Trophoblast cell (in vitro differentiated cells and primary cell): ENCODE data around the gene BDH1.

Experiments used
- DNase-seq, 2 donors: peaks; one replicate each; pipeline ENCODE4 v3.0.0-alpha.2; 2016
- H2AFZ ChIP-seq: 2 replicates; pipeline ENCODE4 v1.6.1; 2013; ENCODE audit warnings: low read length, moderate library complexity, mild to moderate bottlenecking; ENCODE audit not compliant: insufficient read depth, poor library complexity
- H2AK5ac ChIP-seq: 2 replicates; pipeline ENCODE4 v1.6.1; 2013; ENCODE audit warnings: mild to moderate bottlenecking, low read length
- H2BK120ac ChIP-seq: 2 replicates; pipeline ENCODE4 v1.6.1; 2013; ENCODE audit warnings: low read length, mild to moderate bottlenecking, moderate library complexity; ENCODE audit not compliant: insufficient read depth, poor library complexity
- H2BK12ac ChIP-seq: 2 replicates; pipeline ENCODE4 v1.6.1; 2013; ENCODE audit warnings: mild to moderate bottlenecking, low read length, moderate library complexity
- H2BK5ac ChIP-seq: 2 replicates; pipeline ENCODE4 v1.6.1; 2013; ENCODE audit warnings: low read length, low read depth, moderate library complexity, mild to moderate bottlenecking; ENCODE audit not compliant: poor library complexity
- H3K14ac ChIP-seq: 2 replicates; pipeline ENCODE4 v1.6.1; 2013; ENCODE audit warnings: mild to moderate bottlenecking, low read length
- H3K18ac ChIP-seq: 2 replicates; pipeline ENCODE4 v1.6.1; 2013; ENCODE audit warnings: mild to moderate bottlenecking, low read length
- H3K23ac ChIP-seq: 2 replicates; pipeline ENCODE4 v1.6.1; 2013; ENCODE audit warnings: low read length
- H3K27ac ChIP-seq: 2 replicates; pipeline ENCODE4 v1.5.1; 2013; ENCODE audit warnings: low read depth, mild to moderate bottlenecking, inconsistent platforms, low read length, moderate library complexity
- H3K27me3 ChIP-seq: 2 replicates; pipeline ENCODE4 v1.6.1; 2013; ENCODE audit warnings: inconsistent platforms, mild to moderate bottlenecking, low read length, moderate library complexity; ENCODE audit not compliant: insufficient read depth
- H3K36me3 ChIP-seq, 2 experiments: 1 replicate in 1 of 2; 2 replicates in 1 of 2; pipeline ENCODE4 v1.6.1; 2013; ENCODE audit warnings: low read length in 2 of 2, mild to moderate bottlenecking in 2 of 2, moderate library complexity in 1 of 2; ENCODE audit not compliant: insufficient read depth in 2 of 2, control insufficient read depth in 1 of 2
- H3K4ac ChIP-seq: 2 replicates; pipeline ENCODE4 v1.6.1; 2013; ENCODE audit warnings: low read depth, mild to moderate bottlenecking, low read length, moderate library complexity
- H3K4me1 ChIP-seq, 2 experiments: 1 replicate in 1 of 2; 2 replicates in 1 of 2; pipeline ENCODE4 v1.6.1; 2013; ENCODE audit warnings: low read length in 2 of 2, mild to moderate bottlenecking in 2 of 2, moderate library complexity in 1 of 2; ENCODE audit not compliant: insufficient read depth in 2 of 2, control insufficient read depth in 1 of 2
- H3K4me2 ChIP-seq: 2 replicates; pipeline ENCODE4 v1.6.1; 2013; ENCODE audit warnings: inconsistent platforms, mild to moderate bottlenecking, low read length, moderate library complexity
- H3K4me3 ChIP-seq: 2 replicates; pipeline ENCODE4 v1.5.1; 2013; ENCODE audit warnings: mild to moderate bottlenecking, low read depth, low read length, inconsistent platforms
- H3K79me1 ChIP-seq: one replicate; pipeline ENCODE4 v1.6.1; 2013; ENCODE audit warnings: low read length
- H3K79me2 ChIP-seq: 2 replicates; pipeline ENCODE4 v1.6.1; 2013; ENCODE audit warnings: low read length, mild to moderate bottlenecking; ENCODE audit not compliant: control insufficient read depth, insufficient read depth, poor library complexity
- H3K9ac ChIP-seq: 2 replicates; pipeline ENCODE4 v1.6.1; 2013; ENCODE audit warnings: mild to moderate bottlenecking, low read length
- H3K9me3 ChIP-seq: 2 replicates; pipeline ENCODE4 v1.6.1; 2013; ENCODE audit warnings: low read depth, mild to moderate bottlenecking, control low read depth, inconsistent platforms, low read length; ENCODE audit not compliant: insufficient read depth
- H4K12ac ChIP-seq: 2 replicates; pipeline ENCODE4 v1.6.1; 2013; ENCODE audit warnings: low read depth, mild to moderate bottlenecking, low read length, moderate library complexity
- H4K8ac ChIP-seq: 2 replicates; pipeline ENCODE4 v1.6.1; 2013; ENCODE audit warnings: low read depth, mild to moderate bottlenecking, low read length, moderate library complexity
- H4K91ac ChIP-seq: one replicate; pipeline ENCODE4 v1.6.1; 2013; ENCODE audit warnings: low read depth, mild to moderate bottlenecking, low read length, moderate library complexity
- WGBS: extraction: QIAGEN DNeasy Blood & Tissue Kit; methylation state at CpG from one replicate; pipeline ENCODE4 v1.1.7; 2013; ENCODE audit warnings: missing lambda C conversion rate; ENCODE audit not compliant: insufficient read length, insufficient coverage; ENCODE audit errors: extremely low coverage; 5-methylcytosine and 5-hydroxymethylcytosine counted together

BDH1 gene

GRCh38 chr3:197561926-197562325 lies 6.2 kb upstream of the BDH1 start:
- Histone ChIP-seq H4K12ac (no peak overlapping the region), H3K4ac (no peak overlapping the region), H3K14ac (no peak overlapping the region), H2BK5ac (no peak overlapping the region), H3K9ac (no peak overlapping the region), H3K4me3 (no peak overlapping the region), H2AK5ac (no peak overlapping the region), H3K4me2 (no peak overlapping the region), H3K9me3 (peaks cover 2% of the 10 kb centered on the region), H3K79me2 (no peaks in the 10 kb centered on the region), H3K18ac (no peak overlapping the region), H3K79me1 (no peaks in the 10 kb centered on the region), H2AFZ (no peak overlapping the region), H3K4me1 (no peaks in the 10 kb centered on the region), H3K27me3 (no peaks in the 10 kb centered on the region), H3K27ac (no peak overlapping the region), H2BK12ac (no peak overlapping the region), H3K23ac (no peak overlapping the region), H3K36me3 (peaks cover 0 to 3% of the 10 kb centered on the region in 2 experiments), H2BK120ac (no peak overlapping the region), H4K91ac (no peak overlapping the region), H4K8ac (no peak overlapping the region)
- no CpG with 5 or more reads among the region's 5 CpGs for WGBS
- no peak for DNase-seq

DNA sequence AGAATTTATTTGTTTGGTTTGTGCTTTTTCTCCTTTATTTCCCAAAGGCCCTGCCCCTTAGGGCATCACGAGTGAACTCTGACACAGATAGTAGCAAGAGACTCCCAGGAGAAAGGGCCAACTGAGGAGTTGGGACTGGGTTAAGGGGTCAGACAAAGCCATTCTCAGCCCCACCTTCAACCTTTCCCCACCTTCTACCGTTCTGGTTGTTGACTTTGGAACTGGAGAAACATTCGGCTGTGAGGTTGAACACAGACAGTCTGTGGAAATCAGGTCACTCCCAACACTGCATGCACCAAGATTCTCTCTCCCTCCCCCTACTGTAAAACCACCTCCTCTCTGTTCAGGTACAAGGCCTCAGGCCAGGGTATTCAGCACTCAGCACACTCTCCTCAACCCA lies 3.9 kb upstream of the BDH1 start:
- no peak overlapping the region for H2BK120ac ChIP-seq
- peak overlapping the region; percentile 15 for H3K4me3 ChIP-seq
- peaks cover 5% of the 10 kb centered on the region for H3K79me1 ChIP-seq
- H3K27me3 ChIP-seq: peaks cover 7% of the 10 kb centered on the region
- no peak overlapping the region for H3K4ac ChIP-seq
- no peak overlapping the region for H4K91ac ChIP-seq
- H3K23ac ChIP-seq: no peak overlapping the region
- no peaks in the 10 kb centered on the region for H3K36me3 ChIP-seq
- H2AFZ ChIP-seq: no peak overlapping the region
- no peak overlapping the region for H4K8ac ChIP-seq
- H3K9ac ChIP-seq: no peak overlapping the region
- peaks cover 2 to 7% of the 10 kb centered on the region in 2 experiments for H3K4me1 ChIP-seq
- peaks cover 2% of the 10 kb centered on the region for H3K9me3 ChIP-seq
- H2BK12ac ChIP-seq: no peak overlapping the region
- no peak overlapping the region for H3K4me2 ChIP-seq
- no peak overlapping the region for H3K14ac ChIP-seq
- no peak overlapping the region for H3K27ac ChIP-seq
- no peak for DNase-seq
- no peak overlapping the region for H3K18ac ChIP-seq
- no CpG with 5 or more reads among the region's 3 CpGs for WGBS
- no peak overlapping the region for H2BK5ac ChIP-seq
- no peak overlapping the region for H4K12ac ChIP-seq
- no peak overlapping the region for H2AK5ac ChIP-seq
- no peaks in the 10 kb centered on the region for H3K79me2 ChIP-seq

GRCh38 chr3:197554562-197555280 lies 1.0 kb downstream of the BDH1 start:
- Histone ChIP-seq H2BK12ac (no peak overlapping the region), H3K23ac (no peak overlapping the region), H3K9me3 (no peaks in the 10 kb centered on the region), H3K4me1 (peaks cover 2 to 10% of the 10 kb centered on the region in 2 experiments), H4K12ac (peak overlapping the region; percentile 39), H3K18ac (peak overlapping the region; percentile 13), H2BK120ac (peak overlapping the region; percentile 24), H3K14ac (peak overlapping the region; percentile 23), H3K79me1 (peaks cover 7% of the 10 kb centered on the region), H3K79me2 (no peaks in the 10 kb centered on the region), H4K91ac (peak overlapping the region; percentile 28), H2BK5ac (peak overlapping the region; percentile 18), H3K27me3 (peaks cover 7% of the 10 kb centered on the region), H3K9ac (peak overlapping the region; percentile 0), H2AK5ac (no peak overlapping the region), H2AFZ (peak overlapping the region; percentile 38), H3K4ac (peak overlapping the region; percentile 4), H3K4me3 (peak overlapping the region; percentile 72), H3K27ac (peak overlapping the region; percentile 32), H3K36me3 (no peaks in the 10 kb centered on the region), H3K4me2 (peak overlapping the region; percentile 76), H4K8ac (peak overlapping the region; percentile 84)
- peak; percentile 95 to 96 for DNase-seq
- WGBS: no CpG with 5 or more reads among the region's 60 CpGs

GRCh38 chr3:197554196-197554561 lies 1.6 kb downstream of the BDH1 start:
- Histone ChIP-seq H3K4me3 (peak overlapping the region; percentile 72), H3K9ac (no peak overlapping the region), H4K91ac (peak overlapping the region; percentile 28), H2AK5ac (no peak overlapping the region), H3K79me2 (no peaks in the 10 kb centered on the region), H3K9me3 (no peaks in the 10 kb centered on the region), H2AFZ (no peak overlapping the region), H3K27me3 (peaks cover 7% of the 10 kb centered on the region), H3K4me1 (peaks cover 2 to 10% of the 10 kb centered on the region in 2 experiments), H2BK12ac (no peak overlapping the region), H2BK120ac (no peak overlapping the region), H4K12ac (peak overlapping the region; percentile 39), H3K4me2 (peak overlapping the region; percentile 76), H3K27ac (peak overlapping the region; percentile 32), H2BK5ac (no peak overlapping the region), H3K79me1 (peaks cover 7% of the 10 kb centered on the region), H3K18ac (no peak overlapping the region), H3K4ac (no peak overlapping the region), H3K36me3 (no peaks in the 10 kb centered on the region), H3K23ac (no peak overlapping the region), H3K14ac (no peak overlapping the region), H4K8ac (peak overlapping the region; percentile 62)
- WGBS: no CpG with 5 or more reads among the region's 10 CpGs
- no peak for DNase-seq
